Tibial artery (tissue), 4 donors: ENCODE measurements around the gene AKAP13.
"Not testable (repeated sequence)": the region's sequence is repeated elsewhere in the genome, so short reads cannot be mapped to it uniquely, and the experiment has no call there.

Experiments used
- DNase-seq, 2 donors: peaks; one replicate each; pipeline ENCODE4 v3.0.0-alpha.2; 2019
- H3K27ac ChIP-seq, 2 donors: fragments of 200-600 bp; sonication (generic) in 1 of 2; 1 replicate in 1 of 2; 2 replicates in 1 of 2; pipeline ENCODE4 v1.5.1; 2018 to 2019; ENCODE audit warnings: mild to moderate bottlenecking in 1 of 2
- H3K27me3 ChIP-seq, 2 donors: fragments of 200-600 bp; sonication (generic) in 1 of 2; one replicate each; pipeline versions ENCODE4 v1.5.1 to v1.6.0; 2016 to 2019
- H3K36me3 ChIP-seq, 3 donors: fragments of 200-600 bp; sonication (generic) in 2 of 3; one replicate each; pipeline ENCODE4 v1.5.1; 2016 to 2019; ENCODE audit warnings: mild to moderate bottlenecking in 2 of 3
- H3K4me1 ChIP-seq, 4 donors: fragments of 200-600 bp; sonication (generic) in 2 of 4; 1 replicate in 3 of 4; 2 replicates in 1 of 4; pipeline ENCODE4 v1.5.1; 2016 to 2019
- H3K4me3 ChIP-seq, 2 donors: fragments of 200-600 bp; sonication (generic) in 1 of 2; 1 replicate in 1 of 2; 2 replicates in 1 of 2; pipeline ENCODE4 v1.5.1; 2018 to 2019; ENCODE audit warnings: mild to moderate bottlenecking in 2 of 2
- H3K9me3 ChIP-seq, 3 donors: fragments of 200-600 bp; sonication (generic) in 1 of 3; one replicate each; pipeline ENCODE4 v1.5.1; 2016 to 2019
- CTCF ChIP-seq, 2 experiments: fragments of 200-600 bp in 1 of 2; fragments of 450-650 bp in 1 of 2; IDR thresholded peaks; one replicate each; pipeline ENCODE4 v1.5.1; 2017 to 2019; ENCODE audit warnings: antibody characterized with exemption in 2 of 2, mild to moderate bottlenecking in 1 of 2, moderate library complexity in 1 of 2
- intact Hi-C: fragments of 100-400 bp; cut with DNase I; formaldehyde crosslinking; loops from one replicate; pipeline ENCODE4 v1.15.0; 2023; ENCODE audit warnings: low total_unique reads

Gene AKAP13

GRCh38 chr15:85429522-85429921 is 49.1 kb downstream of the AKAP13 start:
- no peak for TF ChIP-seq CTCF (IDR thresholded peaks at IDR 0.05)
- no peak overlapping the region for H3K27ac ChIP-seq
- H3K4me3 ChIP-seq: no peak overlapping the region
- no peaks in the 10 kb centered on the region for H3K36me3 ChIP-seq
- H3K27me3 ChIP-seq: no peaks in the 10 kb centered on the region
- no peaks in the 10 kb centered on the region for H3K9me3 ChIP-seq
- peaks cover 0 to 23% (median 0%) of the 10 kb centered on the region in 4 donors for H3K4me1 ChIP-seq
- intact Hi-C loops: no loop called here
- DNase-seq: no peak

- intact Hi-C loops: no loop called here
- Histone ChIP-seq H3K4me1 (peaks cover 0 to 23% (median 0%) of the 10 kb centered on the region in 4 donors), H3K4me3 (no peak overlapping the region), H3K27ac (no peak overlapping the region), H3K27me3 (no peaks in the 10 kb centered on the region), H3K36me3 (no peaks in the 10 kb centered on the region), H3K9me3 (no peaks in the 10 kb centered on the region)
- no peak for DNase-seq
- no peak for TF ChIP-seq CTCF (IDR thresholded peaks at IDR 0.05)
These were observed 50.2 kb downstream of the AKAP13 start for GRCh38 chr15:85430406-85431204.

GRCh38 chr15:85439996-85440395 is 59.6 kb downstream of the AKAP13 start:
- intact Hi-C loops: no loop called here
- Histone ChIP-seq H3K9me3 (no peaks in the 10 kb centered on the region), H3K4me3 (no peak overlapping the region), H3K27ac (no peak overlapping the region), H3K36me3 (no peaks in the 10 kb centered on the region), H3K27me3 (no peaks in the 10 kb centered on the region), H3K4me1 (peaks cover 0 to 36% (median 9%) of the 10 kb centered on the region in 4 donors)
- no peak for TF ChIP-seq CTCF (IDR thresholded peaks at IDR 0.05)
- DNase-seq: no peak

- Histone ChIP-seq H3K36me3 (no peaks in the 10 kb centered on the region), H3K4me3 (no peak overlapping the region), H3K4me1 (peaks cover 0 to 36% (median 9%) of the 10 kb centered on the region in 4 donors), H3K27ac (no peak overlapping the region), H3K27me3 (no peaks in the 10 kb centered on the region), H3K9me3 (no peaks in the 10 kb centered on the region)
- intact Hi-C loops: no loop called here
- no peak for DNase-seq
- no peak for TF ChIP-seq CTCF (IDR thresholded peaks at IDR 0.05)
These were observed 60.0 kb downstream of the AKAP13 start for GRCh38 chr15:85440451-85440850.

GRCh38 chr15:85441854-85442253 is 61.5 kb downstream of the AKAP13 start:
- H3K9me3 ChIP-seq, H3K27me3 ChIP-seq, intact Hi-C loops, H3K36me3 ChIP-seq, H3K27ac ChIP-seq, H3K4me3 ChIP-seq, DNase-seq: not testable (repeated sequence)
- peaks cover 0 to 36% (median 9%) of the 10 kb centered on the region in 4 donors for H3K4me1 ChIP-seq

- intact Hi-C loops: no loop called here
- peaks cover 0 to 36% (median 9%) of the 10 kb centered on the region in 4 donors for H3K4me1 ChIP-seq
- H3K27ac ChIP-seq: no peak overlapping the region
These were observed 62.6 kb downstream of the AKAP13 start for GRCh38 chr15:85443046-85443445.

More at GRCh38 chr15:85443046-85443445, 62.6 kb downstream of the AKAP13 start:
- DNase-seq: no peak
- Histone ChIP-seq H3K27me3 (no peaks in the 10 kb centered on the region), H3K36me3 (no peaks in the 10 kb centered on the region), H3K9me3 (no peaks in the 10 kb centered on the region), H3K4me3 (no peak overlapping the region)
- TF ChIP-seq CTCF (IDR thresholded peaks at IDR 0.05): no peak
